Measurements from ENCODE around the gene CCDC175.

The CCDC175 gene

GRCh38 chr14:59503256-59503655, 73.4 kb downstream of the CCDC175 start:
- TF ChIP-seq CTCF (IDR thresholded peaks at IDR 0.05; ENCODE audit: insufficient read depth, low read length, missing control alignments), result no peak
- ChIA-PET POLR2A (no interaction called here), CTCF (no interaction called here)
- DNase-seq (ENCODE audit: low read depth, low spot score), result no peak
- no peak overlapping the region for H3K4me3 ChIP-seq (ENCODE audit: low read depth, low read length)

GRCh38 chr14:59500732-59501131, 75.9 kb downstream of the CCDC175 start:
- no peak for DNase-seq (ENCODE audit: low read depth, low spot score)
- POLR2A ChIA-PET, result no interaction called here
- TF ChIP-seq CTCF (IDR thresholded peaks at IDR 0.05; ENCODE audit: insufficient read depth, low read length, missing control alignments), result no peak
- no peak overlapping the region for H3K4me3 ChIP-seq (ENCODE audit: low read depth, low read length)
- CTCF ChIA-PET, result interaction anchor here (1.3 to 1.6 kb wide), 2 partner anchors 16 to 374 kb away, joined by 3 to 4 read pairs; partner anchors contain the start of genes JKAMP and L3HYPDH

GRCh38 chr14:59492384-59492783, 84.2 kb downstream of the CCDC175 start:
- ChIA-PET CTCF (interaction anchor here (1.1 to 2.7 kb wide), 2 partner anchors 9 to 15 kb away, joined by 3 to 6 read pairs; partner anchors contain the start of genes JKAMP and L3HYPDH), POLR2A (no interaction called here)
- no peak overlapping the region for H3K4me3 ChIP-seq (ENCODE audit: low read depth, low read length)
- no peak for DNase-seq (ENCODE audit: low read depth, low spot score)
- TF ChIP-seq CTCF (IDR thresholded peaks at IDR 0.05; ENCODE audit: insufficient read depth, low read length, missing control alignments), result no peak

GRCh38 chr14:59490756-59491155, 85.9 kb downstream of the CCDC175 start:
- ChIA-PET POLR2A (no interaction called here), CTCF (interaction anchor here (2.7 kb wide), 1 partner anchor 17 kb away, joined by 6 read pairs; no protein-coding TSS in a partner anchor)
- no peak for TF ChIP-seq CTCF (IDR thresholded peaks at IDR 0.05; ENCODE audit: insufficient read depth, low read length, missing control alignments)
- no peak overlapping the region for H3K4me3 ChIP-seq (ENCODE audit: low read depth, low read length)
- no peak for DNase-seq (ENCODE audit: low read depth, low spot score)

- TF ChIP-seq CTCF (IDR thresholded peaks at IDR 0.05; ENCODE audit: insufficient read depth, low read length, missing control alignments), result no peak
- ChIA-PET POLR2A (interaction anchor here (0.8 to 2.5 kb wide), 4 partner anchors 11 to 1699 kb away, joined by 3 to 8 read pairs (median 3); no protein-coding TSS in a partner anchor), CTCF (interaction anchor here (1.0 to 1.7 kb wide), 11 partner anchors 11 to 362 kb away, joined by 3 to 15 read pairs (median 4); partner anchors contain the start of gene CCDC175)
- H3K4me3 ChIP-seq (ENCODE audit: low read depth, low read length), result peak overlapping the region; percentile 89
- DNase-seq (ENCODE audit: low read depth, low spot score), result no peak
Observed at GRCh38 chr14:59484639-59485175, 91.9 kb downstream of the CCDC175 start.

- peak; percentile 69 for DNase-seq (ENCODE audit: low read depth, low spot score)
- H3K4me3 ChIP-seq (ENCODE audit: low read depth, low read length), result peak within 1 kb of the TSS; percentile 89
- TF ChIP-seq CTCF (IDR thresholded peaks at IDR 0.05; ENCODE audit: insufficient read depth, low read length, missing control alignments), result peak; percentile 82
- ChIA-PET CTCF (interaction anchor here (0.6 to 1.7 kb wide), 17 partner anchors 9 to 361 kb away, joined by 3 to 15 read pairs (median 4); partner anchors contain the start of gene CCDC175), POLR2A (interaction anchor here (0.8 to 2.5 kb wide), 4 partner anchors 10 to 1700 kb away, joined by 3 to 8 read pairs (median 3); no protein-coding TSS in a partner anchor)
Observed at GRCh38 chr14:59483819-59484638, 92.6 kb downstream of the CCDC175 start, which contains the start of the genes JKAMP and L3HYPDH. Gene JKAMP (plus strand): TSS chr14:59484517. CDS start chr14:59484590, 73 bp downstream. Gene L3HYPDH (minus strand): TSS chr14:59484408. CDS start chr14:59484316, 92 bp downstream.
